WTC11 (cell line): ENCODE measurements around the gene RING1. TPM values are rescaled to one million over a fixed set of nuclear protein-coding genes. Genes with fewer than 3 reads are reported as not detected.
A peak's percentile ranks its signal among the peaks of the same experiment; 100 is the strongest.

ENCODE experiments used
- ATAC-seq: fragments of 200-7000 bp; cut with Tn5 transposase; 2 replicates; pipeline ENCODE4 v1.10.0; 2021; ENCODE audit warnings: mild to moderate bottlenecking, moderate library complexity
- CTCF ChIA-PET: fragments of 300-600 bp; sonication (Branson Sonifier 250); formaldehyde crosslinking; loops from one replicate; lab custom pipeline; 2021; ENCODE audit warnings: antibody characterized with exemption; lab: Charles Lee
- POLR2A ChIA-PET: fragments of 350-600 bp; sonication (Branson Sonifier 250); formaldehyde crosslinking; loops from one replicate; lab custom pipeline; 2021; ENCODE audit warnings: antibody characterized with exemption; lab: Charles Lee
- DNase-seq: peaks from one replicate; pipeline ENCODE4 v3.0.0; 2021; ENCODE audit warnings: low spot score
- H3K27ac Mint-ChIP-seq: 2 replicates; pipeline ENCODE4 v1.8.0; 2021; ENCODE audit warnings: mixed read lengths
- H3K27me3 Mint-ChIP-seq: 2 replicates; pipeline ENCODE4 v1.8.0; 2021; ENCODE audit warnings: low read depth, mild to moderate bottlenecking, moderate library complexity, mixed read lengths
- H3K36me3 Mint-ChIP-seq: 2 replicates; pipeline ENCODE4 v1.8.0; 2021; ENCODE audit warnings: mixed read lengths
- H3K4me1 Mint-ChIP-seq: 2 replicates; pipeline ENCODE4 v1.8.0; 2022; ENCODE audit warnings: mixed read lengths
- H3K4me3 Mint-ChIP-seq: 2 replicates; pipeline ENCODE4 v1.8.0; 2021; ENCODE audit warnings: mild to moderate bottlenecking, moderate library complexity, mixed read lengths
- H3K9me3 Mint-ChIP-seq: 2 replicates; pipeline ENCODE4 v1.8.0; 2021; ENCODE audit warnings: mixed read lengths
- ATF1 ChIP-seq: sonication (generic); formaldehyde crosslinking; IDR thresholded peaks from 2 replicates; pipeline ENCODE4 v1.8.1; 2023; ENCODE audit warnings: mild to moderate bottlenecking, moderate library complexity, missing genetic modification reagents
- FOXJ3 ChIP-seq: sonication (generic); formaldehyde crosslinking; IDR thresholded peaks from 2 replicates; pipeline ENCODE4 v1.9.0; 2021; ENCODE audit warnings: missing genetic modification reagents, mild to moderate bottlenecking, borderline replicate concordance
- FOXP1 ChIP-seq: sonication (generic); formaldehyde crosslinking; IDR thresholded peaks from 2 replicates; pipeline ENCODE4 v1.8.0; 2022; ENCODE audit warnings: missing genetic modification reagents, mild to moderate bottlenecking, moderate library complexity, borderline replicate concordance
- IRF2 ChIP-seq: sonication (generic); formaldehyde crosslinking; IDR thresholded peaks from 2 replicates; pipeline ENCODE4 v1.8.0; 2022; ENCODE audit warnings: low read depth, missing genetic modification reagents, borderline replicate concordance
- SP1 ChIP-seq: sonication (generic); formaldehyde crosslinking; conservative IDR thresholded peaks from 2 replicates; pipeline ENCODE4 v1.8.1; 2022; ENCODE audit warnings: missing genetic modification reagents
- TCF7 ChIP-seq: sonication (generic); formaldehyde crosslinking; IDR thresholded peaks from 2 replicates; pipeline ENCODE4 v1.8.0; 2022; ENCODE audit warnings: mild to moderate bottlenecking, low read depth, missing genetic modification reagents, moderate library complexity
- ZNF121 ChIP-seq: sonication (generic); formaldehyde crosslinking; IDR thresholded peaks from 2 replicates; pipeline ENCODE4 v1.8.0; 2023; ENCODE audit warnings: missing genetic modification reagents
- ZNF219 ChIP-seq: sonication (generic); formaldehyde crosslinking; IDR thresholded peaks from 2 replicates; pipeline ENCODE4 v1.8.0; 2023; ENCODE audit warnings: missing genetic modification reagents, mild to moderate bottlenecking, borderline replicate concordance
- ZNF416 ChIP-seq: fragments of 250-450 bp; sonication (Bioruptor Pico); IDR thresholded peaks from 2 replicates; pipeline ENCODE4 v1.9.0; 2021; ENCODE audit warnings: mild to moderate bottlenecking, inconsistent platforms
- total RNA-seq: library from RNA; stranded (reverse); gene quantifications from 3 replicates; pipeline ENCODE4 v1.2.3, GENCODE V29; 2021
- TF ChIP-seq, protein P1 (sequence below): sonication (generic); formaldehyde crosslinking; IDR thresholded peaks from 2 replicates; pipeline ENCODE4 v1.8.0; 2023; ENCODE audit warnings: missing genetic modification reagents
- TF ChIP-seq, protein P2 (sequence below): fragments of 250-450 bp; sonication (Bioruptor Pico); IDR thresholded peaks from 2 replicates; pipeline ENCODE4 v1.9.0; 2021; ENCODE audit warnings: moderate library complexity, mild to moderate bottlenecking, inconsistent platforms, borderline replicate concordance
- TF ChIP-seq, protein P3 (sequence below): sonication (generic); formaldehyde crosslinking; IDR thresholded peaks from 2 replicates; pipeline ENCODE4 v1.8.1; 2023; ENCODE audit warnings: mild to moderate bottlenecking, missing genetic modification reagents, moderate library complexity
- TF ChIP-seq, protein P4 (sequence below): sonication (generic); formaldehyde crosslinking; IDR thresholded peaks from 2 replicates; pipeline ENCODE4 v1.8.1; 2022; ENCODE audit warnings: mild to moderate bottlenecking, moderate library complexity, missing genetic modification reagents
- TF ChIP-seq, protein P5 (sequence below): fragments of 250-450 bp; sonication (Bioruptor Pico); IDR thresholded peaks from 2 replicates; pipeline ENCODE4 v2.1.2; 2022; ENCODE audit warnings: mild to moderate bottlenecking, moderate library complexity
- TF ChIP-seq, protein P6 (sequence below): sonication (generic); formaldehyde crosslinking; conservative IDR thresholded peaks from 2 replicates; pipeline ENCODE4 v1.8.1; 2022; ENCODE audit warnings: mild to moderate bottlenecking, missing genetic modification reagents
- TF ChIP-seq, protein P7 (sequence below): sonication (generic); formaldehyde crosslinking; IDR thresholded peaks from 2 replicates; pipeline ENCODE4 v1.8.0; 2022; ENCODE audit warnings: mild to moderate bottlenecking, missing genetic modification reagents
- TF ChIP-seq, protein P8 (sequence below): sonication (generic); formaldehyde crosslinking; IDR thresholded peaks from 2 replicates; pipeline ENCODE4 v1.8.1; 2023; ENCODE audit warnings: mild to moderate bottlenecking, missing genetic modification reagents
- TF ChIP-seq, protein P9 (sequence below): sonication (generic); formaldehyde crosslinking; IDR thresholded peaks from 2 replicates; pipeline ENCODE4 v1.8.0; 2022; ENCODE audit warnings: missing genetic modification reagents
- TF ChIP-seq, protein P10 (sequence below): sonication (generic); formaldehyde crosslinking; IDR thresholded peaks from 2 replicates; pipeline ENCODE4 v1.8.0; 2023; ENCODE audit warnings: mild to moderate bottlenecking, missing genetic modification reagents

Gene RING1
- total RNA-seq, 1 experiment from 2014 or later: 26.6 TPM

DNA sequence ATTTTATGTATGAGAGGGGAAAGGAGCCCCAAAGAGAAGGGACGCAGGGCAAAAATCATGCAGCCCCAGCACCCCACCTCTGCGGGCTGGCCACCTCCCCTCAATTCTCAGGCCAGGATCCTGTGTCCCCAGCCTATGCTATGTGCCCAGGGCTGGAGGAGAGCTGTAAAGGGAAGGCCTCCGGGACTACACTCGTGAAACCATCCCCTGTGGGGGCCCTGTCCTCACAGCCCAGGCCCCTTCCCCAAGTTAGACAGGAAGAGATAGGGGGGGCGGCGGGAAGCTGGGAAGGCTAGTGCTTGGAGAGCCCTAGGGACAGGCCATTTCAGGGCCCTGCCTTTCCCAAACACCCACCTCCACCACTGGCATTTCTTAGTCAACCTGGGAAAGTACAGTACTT is 14.7 kb upstream of the RING1 start:
- Mint-ChIP-seq H3K4me3 (peak overlapping the region; percentile 72), H3K27ac (no peak overlapping the region), H3K4me1 (peaks cover 22% of the 10 kb centered on the region), H3K9me3 (no peaks in the 10 kb centered on the region), H3K36me3 (peaks cover 17% of the 10 kb centered on the region), H3K27me3 (peaks cover 26% of the 10 kb centered on the region)
- no peak for ATAC-seq
- ChIA-PET CTCF (interaction anchor here (0.7 to 1.9 kb wide), 8 partner anchors 11 to 260 kb away, joined by 3 to 10 read pairs (median 4); partner anchors contain the start of genes HSD17B8 and RING1), POLR2A (interaction anchor here (0.5 to 0.9 kb wide), 2 partner anchors 11 to 77 kb away, joined by 3 read pairs; partner anchors contain the start of gene HSD17B8)
- DNase-seq: no peak
- TF ChIP-seq, protein P1, sequence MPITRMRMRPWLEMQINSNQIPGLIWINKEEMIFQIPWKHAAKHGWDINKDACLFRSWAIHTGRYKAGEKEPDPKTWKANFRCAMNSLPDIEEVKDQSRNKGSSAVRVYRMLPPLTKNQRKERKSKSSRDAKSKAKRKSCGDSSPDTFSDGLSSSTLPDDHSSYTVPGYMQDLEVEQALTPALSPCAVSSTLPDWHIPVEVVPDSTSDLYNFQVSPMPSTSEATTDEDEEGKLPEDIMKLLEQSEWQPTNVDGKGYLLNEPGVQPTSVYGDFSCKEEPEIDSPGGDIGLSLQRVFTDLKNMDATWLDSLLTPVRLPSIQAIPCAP (CRISPR knock-in tag): no peak
- TF ChIP-seq, protein P2, sequence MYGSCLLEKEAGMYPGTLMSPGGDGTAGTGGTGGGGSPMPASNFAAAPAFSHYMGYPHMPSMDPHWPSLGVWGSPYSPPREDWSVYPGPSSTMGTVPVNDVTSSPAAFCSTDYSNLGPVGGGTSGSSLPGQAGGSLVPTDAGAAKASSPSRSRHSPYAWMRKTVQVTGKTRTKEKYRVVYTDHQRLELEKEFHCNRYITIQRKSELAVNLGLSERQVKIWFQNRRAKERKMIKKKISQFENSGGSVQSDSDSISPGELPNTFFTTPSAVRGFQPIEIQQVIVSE (CRISPR knock-in tag): no peak
- TF ChIP-seq ZNF416 (CRISPR knock-in tag) (no peak), SP1 (CRISPR knock-in tag) (no peak), TCF7 (CRISPR knock-in tag) (no peak), ZNF121 (CRISPR knock-in tag) (no peak), ZNF219 (CRISPR knock-in tag) (no peak), FOXJ3 (no peak), IRF2 (no peak), ATF1 (CRISPR knock-in tag) (no peak), FOXP1 (CRISPR knock-in tag) (no peak)
- TF ChIP-seq, protein P3, sequence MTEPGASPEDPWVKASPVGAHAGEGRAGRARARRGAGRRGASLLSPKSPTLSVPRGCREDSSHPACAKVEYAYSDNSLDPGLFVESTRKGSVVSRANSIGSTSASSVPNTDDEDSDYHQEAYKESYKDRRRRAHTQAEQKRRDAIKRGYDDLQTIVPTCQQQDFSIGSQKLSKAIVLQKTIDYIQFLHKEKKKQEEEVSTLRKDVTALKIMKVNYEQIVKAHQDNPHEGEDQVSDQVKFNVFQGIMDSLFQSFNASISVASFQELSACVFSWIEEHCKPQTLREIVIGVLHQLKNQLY (CRISPR knock-in tag): no peak
- TF ChIP-seq, protein P4, sequence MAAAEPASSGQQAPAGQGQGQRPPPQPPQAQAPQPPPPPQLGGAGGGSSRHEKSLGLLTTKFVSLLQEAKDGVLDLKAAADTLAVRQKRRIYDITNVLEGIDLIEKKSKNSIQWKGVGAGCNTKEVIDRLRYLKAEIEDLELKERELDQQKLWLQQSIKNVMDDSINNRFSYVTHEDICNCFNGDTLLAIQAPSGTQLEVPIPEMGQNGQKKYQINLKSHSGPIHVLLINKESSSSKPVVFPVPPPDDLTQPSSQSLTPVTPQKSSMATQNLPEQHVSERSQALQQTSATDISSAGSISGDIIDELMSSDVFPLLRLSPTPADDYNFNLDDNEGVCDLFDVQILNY (CRISPR knock-in tag): no peak
- TF ChIP-seq, protein P5, sequence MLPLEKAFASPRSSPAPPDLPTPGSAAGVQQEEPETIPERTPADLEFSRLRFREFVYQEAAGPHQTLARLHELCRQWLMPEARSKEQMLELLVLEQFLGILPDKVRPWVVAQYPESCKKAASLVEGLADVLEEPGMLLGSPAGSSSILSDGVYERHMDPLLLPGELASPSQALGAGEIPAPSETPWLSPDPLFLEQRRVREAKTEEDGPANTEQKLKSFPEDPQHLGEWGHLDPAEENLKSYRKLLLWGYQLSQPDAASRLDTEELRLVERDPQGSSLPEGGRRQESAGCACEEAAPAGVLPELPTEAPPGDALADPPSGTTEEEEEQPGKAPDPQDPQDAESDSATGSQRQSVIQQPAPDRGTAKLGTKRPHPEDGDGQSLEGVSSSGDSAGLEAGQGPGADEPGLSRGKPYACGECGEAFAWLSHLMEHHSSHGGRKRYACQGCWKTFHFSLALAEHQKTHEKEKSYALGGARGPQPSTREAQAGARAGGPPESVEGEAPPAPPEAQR: no peak
- TF ChIP-seq, protein P6, sequence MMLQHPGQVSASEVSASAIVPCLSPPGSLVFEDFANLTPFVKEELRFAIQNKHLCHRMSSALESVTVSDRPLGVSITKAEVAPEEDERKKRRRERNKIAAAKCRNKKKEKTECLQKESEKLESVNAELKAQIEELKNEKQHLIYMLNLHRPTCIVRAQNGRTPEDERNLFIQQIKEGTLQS (CRISPR knock-in tag): no peak
- TF ChIP-seq, protein P7, sequence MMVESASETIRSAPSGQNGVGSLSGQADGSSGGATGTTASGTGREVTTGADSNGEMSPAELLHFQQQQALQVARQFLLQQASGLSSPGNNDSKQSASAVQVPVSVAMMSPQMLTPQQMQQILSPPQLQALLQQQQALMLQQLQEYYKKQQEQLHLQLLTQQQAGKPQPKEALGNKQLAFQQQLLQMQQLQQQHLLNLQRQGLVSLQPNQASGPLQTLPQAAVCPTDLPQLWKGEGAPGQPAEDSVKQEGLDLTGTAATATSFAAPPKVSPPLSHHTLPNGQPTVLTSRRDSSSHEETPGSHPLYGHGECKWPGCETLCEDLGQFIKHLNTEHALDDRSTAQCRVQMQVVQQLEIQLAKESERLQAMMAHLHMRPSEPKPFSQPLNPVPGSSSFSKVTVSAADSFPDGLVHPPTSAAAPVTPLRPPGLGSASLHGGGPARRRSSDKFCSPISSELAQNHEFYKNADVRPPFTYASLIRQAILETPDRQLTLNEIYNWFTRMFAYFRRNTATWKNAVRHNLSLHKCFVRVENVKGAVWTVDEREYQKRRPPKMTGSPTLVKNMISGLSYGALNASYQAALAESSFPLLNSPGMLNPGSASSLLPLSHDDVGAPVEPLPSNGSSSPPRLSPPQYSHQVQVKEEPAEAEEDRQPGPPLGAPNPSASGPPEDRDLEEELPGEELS (CRISPR knock-in tag): no peak
- TF ChIP-seq, protein P8, sequence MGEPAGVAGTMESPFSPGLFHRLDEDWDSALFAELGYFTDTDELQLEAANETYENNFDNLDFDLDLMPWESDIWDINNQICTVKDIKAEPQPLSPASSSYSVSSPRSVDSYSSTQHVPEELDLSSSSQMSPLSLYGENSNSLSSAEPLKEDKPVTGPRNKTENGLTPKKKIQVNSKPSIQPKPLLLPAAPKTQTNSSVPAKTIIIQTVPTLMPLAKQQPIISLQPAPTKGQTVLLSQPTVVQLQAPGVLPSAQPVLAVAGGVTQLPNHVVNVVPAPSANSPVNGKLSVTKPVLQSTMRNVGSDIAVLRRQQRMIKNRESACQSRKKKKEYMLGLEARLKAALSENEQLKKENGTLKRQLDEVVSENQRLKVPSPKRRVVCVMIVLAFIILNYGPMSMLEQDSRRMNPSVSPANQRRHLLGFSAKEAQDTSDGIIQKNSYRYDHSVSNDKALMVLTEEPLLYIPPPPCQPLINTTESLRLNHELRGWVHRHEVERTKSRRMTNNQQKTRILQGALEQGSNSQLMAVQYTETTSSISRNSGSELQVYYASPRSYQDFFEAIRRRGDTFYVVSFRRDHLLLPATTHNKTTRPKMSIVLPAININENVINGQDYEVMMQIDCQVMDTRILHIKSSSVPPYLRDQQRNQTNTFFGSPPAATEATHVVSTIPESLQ (CRISPR knock-in tag): no peak
- TF ChIP-seq, protein P9, sequence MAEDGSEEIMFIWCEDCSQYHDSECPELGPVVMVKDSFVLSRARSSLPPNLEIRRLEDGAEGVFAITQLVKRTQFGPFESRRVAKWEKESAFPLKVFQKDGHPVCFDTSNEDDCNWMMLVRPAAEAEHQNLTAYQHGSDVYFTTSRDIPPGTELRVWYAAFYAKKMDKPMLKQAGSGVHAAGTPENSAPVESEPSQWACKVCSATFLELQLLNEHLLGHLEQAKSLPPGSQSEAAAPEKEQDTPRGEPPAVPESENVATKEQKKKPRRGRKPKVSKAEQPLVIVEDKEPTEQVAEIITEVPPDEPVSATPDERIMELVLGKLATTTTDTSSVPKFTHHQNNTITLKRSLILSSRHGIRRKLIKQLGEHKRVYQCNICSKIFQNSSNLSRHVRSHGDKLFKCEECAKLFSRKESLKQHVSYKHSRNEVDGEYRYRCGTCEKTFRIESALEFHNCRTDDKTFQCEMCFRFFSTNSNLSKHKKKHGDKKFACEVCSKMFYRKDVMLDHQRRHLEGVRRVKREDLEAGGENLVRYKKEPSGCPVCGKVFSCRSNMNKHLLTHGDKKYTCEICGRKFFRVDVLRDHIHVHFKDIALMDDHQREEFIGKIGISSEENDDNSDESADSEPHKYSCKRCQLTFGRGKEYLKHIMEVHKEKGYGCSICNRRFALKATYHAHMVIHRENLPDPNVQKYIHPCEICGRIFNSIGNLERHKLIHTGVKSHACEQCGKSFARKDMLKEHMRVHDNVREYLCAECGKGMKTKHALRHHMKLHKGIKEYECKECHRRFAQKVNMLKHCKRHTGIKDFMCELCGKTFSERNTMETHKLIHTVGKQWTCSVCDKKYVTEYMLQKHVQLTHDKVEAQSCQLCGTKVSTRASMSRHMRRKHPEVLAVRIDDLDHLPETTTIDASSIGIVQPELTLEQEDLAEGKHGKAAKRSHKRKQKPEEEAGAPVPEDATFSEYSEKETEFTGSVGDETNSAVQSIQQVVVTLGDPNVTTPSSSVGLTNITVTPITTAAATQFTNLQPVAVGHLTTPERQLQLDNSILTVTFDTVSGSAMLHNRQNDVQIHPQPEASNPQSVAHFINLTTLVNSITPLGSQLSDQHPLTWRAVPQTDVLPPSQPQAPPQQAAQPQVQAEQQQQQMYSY (CRISPR knock-in tag): no peak
- TF ChIP-seq, protein P10, sequence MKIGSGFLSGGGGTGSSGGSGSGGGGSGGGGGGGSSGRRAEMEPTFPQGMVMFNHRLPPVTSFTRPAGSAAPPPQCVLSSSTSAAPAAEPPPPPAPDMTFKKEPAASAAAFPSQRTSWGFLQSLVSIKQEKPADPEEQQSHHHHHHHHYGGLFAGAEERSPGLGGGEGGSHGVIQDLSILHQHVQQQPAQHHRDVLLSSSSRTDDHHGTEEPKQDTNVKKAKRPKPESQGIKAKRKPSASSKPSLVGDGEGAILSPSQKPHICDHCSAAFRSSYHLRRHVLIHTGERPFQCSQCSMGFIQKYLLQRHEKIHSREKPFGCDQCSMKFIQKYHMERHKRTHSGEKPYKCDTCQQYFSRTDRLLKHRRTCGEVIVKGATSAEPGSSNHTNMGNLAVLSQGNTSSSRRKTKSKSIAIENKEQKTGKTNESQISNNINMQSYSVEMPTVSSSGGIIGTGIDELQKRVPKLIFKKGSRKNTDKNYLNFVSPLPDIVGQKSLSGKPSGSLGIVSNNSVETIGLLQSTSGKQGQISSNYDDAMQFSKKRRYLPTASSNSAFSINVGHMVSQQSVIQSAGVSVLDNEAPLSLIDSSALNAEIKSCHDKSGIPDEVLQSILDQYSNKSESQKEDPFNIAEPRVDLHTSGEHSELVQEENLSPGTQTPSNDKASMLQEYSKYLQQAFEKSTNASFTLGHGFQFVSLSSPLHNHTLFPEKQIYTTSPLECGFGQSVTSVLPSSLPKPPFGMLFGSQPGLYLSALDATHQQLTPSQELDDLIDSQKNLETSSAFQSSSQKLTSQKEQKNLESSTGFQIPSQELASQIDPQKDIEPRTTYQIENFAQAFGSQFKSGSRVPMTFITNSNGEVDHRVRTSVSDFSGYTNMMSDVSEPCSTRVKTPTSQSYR: no peak
